GM21360 (cell line): ENCODE measurements around the gene SCEL.
"Not testable (repeated sequence)": the region's sequence is repeated elsewhere in the genome, so short reads cannot be mapped to it uniquely, and the experiment has no call there.

Experiments used
- ATAC-seq: cut with Tn5 transposase; IDR thresholded peaks from one replicate; pipeline ENCODE4 v1.9.1; 2021; ENCODE audit warnings: mild to moderate bottlenecking, moderate library complexity; ENCODE audit not compliant: unreplicated experiment

Gene SCEL

GRCh38 chr13:77660841-77661250 is 125.3 kb downstream of the SCEL start:
- no peak for ATAC-seq

GRCh38 chr13:77662301-77662700 is 126.8 kb downstream of the SCEL start:
- ATAC-seq: not testable (repeated sequence)

- ATAC-seq: not testable (repeated sequence)
Observed at GRCh38 chr13:77662831-77663230, 127.3 kb downstream of the SCEL start.

GRCh38 chr13:77674852-77675251 is 139.3 kb downstream of the SCEL start:
- ATAC-seq: no peak

GRCh38 chr13:77678691-77679235 is 143.3 kb downstream of the SCEL start:
- ATAC-seq: no peak

GRCh38 chr13:77687799-77688198 is 152.3 kb downstream of the SCEL start:
- no peak for ATAC-seq

DNA sequence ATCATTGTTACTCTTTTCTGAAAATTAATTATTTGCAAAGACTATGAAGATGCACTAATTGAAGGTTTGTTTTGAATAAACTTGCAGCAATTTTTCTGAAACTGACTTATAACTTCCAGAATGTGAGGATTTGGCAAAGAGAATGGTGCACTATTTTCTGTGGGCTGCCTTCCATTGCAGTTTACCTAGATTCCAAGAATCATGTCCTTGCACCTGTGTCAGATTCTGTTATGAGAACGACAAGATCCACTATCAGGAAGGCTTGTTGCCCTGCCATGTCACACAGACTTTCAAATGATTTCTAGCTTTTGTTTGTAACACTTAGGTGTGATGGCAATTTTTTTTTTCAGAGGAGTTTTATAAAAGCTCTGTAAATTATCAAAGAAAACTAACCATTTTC is 156.4 kb downstream of the SCEL start:
- ATAC-seq: no peak

GRCh38 chr13:77692746-77693448 is 157.4 kb downstream of the SCEL start:
- no peak for ATAC-seq

GRCh38 chr13:77693449-77693940 is 158.0 kb downstream of the SCEL start:
- no peak for ATAC-seq
